ENCODE data around the gene TSN.

Gene TSN

GRCh38 chr2:121774235-121774634, 18.8 kb downstream of the TSN start:
- peaks cover 10% of the 10 kb centered on the region; the same call in 1 of the 2 replicates for H3K4me1 ChIP-seq (ENCODE audit: insufficient read depth, low read length)
- H3K9me3 ChIP-seq (ENCODE audit: control insufficient read depth, insufficient read depth, low read length) = no peaks in the 10 kb centered on the region
- H3K9ac ChIP-seq (ENCODE audit: low read depth, low read length) = no peak overlapping the region
- no peaks in the 10 kb centered on the region for H3K36me3 ChIP-seq (ENCODE audit: insufficient read depth, low read length)

GRCh38 chr2:121776361-121776760, 20.9 kb downstream of the TSN start:
- Histone ChIP-seq H3K9ac (ENCODE audit: low read depth, low read length) (no peak overlapping the region), H3K9me3 (ENCODE audit: control insufficient read depth, insufficient read depth, low read length) (no peaks in the 10 kb centered on the region), H3K4me1 (ENCODE audit: insufficient read depth, low read length) (peaks cover 10% of the 10 kb centered on the region; the same call in 1 of the 2 replicates)

GRCh38 chr2:121776885-121777698, 21.6 kb downstream of the TSN start:
- Histone ChIP-seq H3K4me1 (ENCODE audit: insufficient read depth, low read length) (peaks cover 10% of the 10 kb centered on the region; the same call in 1 of the 2 replicates), H3K9ac (ENCODE audit: low read depth, low read length) (no peak overlapping the region), H3K36me3 (ENCODE audit: insufficient read depth, low read length) (no peaks in the 10 kb centered on the region), H3K9me3 (ENCODE audit: control insufficient read depth, insufficient read depth, low read length) (no peaks in the 10 kb centered on the region)

More at GRCh38 chr2:121776361-121776760, 20.9 kb downstream of the TSN start:
- no peaks in the 10 kb centered on the region for H3K36me3 ChIP-seq (ENCODE audit: insufficient read depth, low read length)

- Histone ChIP-seq H3K4me1 (ENCODE audit: insufficient read depth, low read length) (peaks cover 10% of the 10 kb centered on the region; the same call in 1 of the 2 replicates), H3K9me3 (ENCODE audit: control insufficient read depth, insufficient read depth, low read length) (no peaks in the 10 kb centered on the region), H3K9ac (ENCODE audit: low read depth, low read length) (no peak overlapping the region), H3K36me3 (ENCODE audit: insufficient read depth, low read length) (no peaks in the 10 kb centered on the region)
Observed at GRCh38 chr2:121777699-121778058, 22.2 kb downstream of the TSN start.

GRCh38 chr2:121778741-121779487, 23.5 kb downstream of the TSN start:
- Histone ChIP-seq H3K9ac (ENCODE audit: low read depth, low read length) (no peak overlapping the region), H3K4me1 (ENCODE audit: insufficient read depth, low read length) (peaks cover 10% of the 10 kb centered on the region; the same call in 1 of the 2 replicates), H3K36me3 (ENCODE audit: insufficient read depth, low read length) (no peaks in the 10 kb centered on the region), H3K9me3 (ENCODE audit: control insufficient read depth, insufficient read depth, low read length) (no peaks in the 10 kb centered on the region)

GRCh38 chr2:121783180-121783579, 27.7 kb downstream of the TSN start:
- H3K9me3 ChIP-seq (ENCODE audit: control insufficient read depth, insufficient read depth, low read length) = peaks cover 1% of the 10 kb centered on the region; the same call in 1 of the 2 replicates
- no peaks in the 10 kb centered on the region for H3K36me3 ChIP-seq (ENCODE audit: insufficient read depth, low read length)
- peaks cover 12% of the 10 kb centered on the region; the same call in 1 of the 2 replicates for H3K4me1 ChIP-seq (ENCODE audit: insufficient read depth, low read length)
- H3K9ac ChIP-seq (ENCODE audit: low read depth, low read length) = no peak overlapping the region

- H3K9ac ChIP-seq (ENCODE audit: low read depth, low read length) = no peak overlapping the region
- H3K4me1 ChIP-seq (ENCODE audit: insufficient read depth, low read length) = peaks cover 29% of the 10 kb centered on the region
- H3K36me3 ChIP-seq (ENCODE audit: insufficient read depth, low read length) = 0 out of 2 replicates have a peak, but pooled peaks cover 3% of the 10 kb centered on the region
- H3K9me3 ChIP-seq (ENCODE audit: control insufficient read depth, insufficient read depth, low read length) = peaks cover 9% of the 10 kb centered on the region
Observed at GRCh38 chr2:121788685-121789084, 33.2 kb downstream of the TSN start.

- Histone ChIP-seq H3K4me1 (ENCODE audit: insufficient read depth, low read length) (peaks cover 37% of the 10 kb centered on the region), H3K9me3 (ENCODE audit: control insufficient read depth, insufficient read depth, low read length) (peaks cover 9% of the 10 kb centered on the region), H3K9ac (ENCODE audit: low read depth, low read length) (peak overlapping the region; percentile 14), H3K36me3 (ENCODE audit: insufficient read depth, low read length) (0 out of 2 replicates have a peak, but pooled peaks cover 3% of the 10 kb centered on the region)
Observed at GRCh38 chr2:121790276-121790956, 35.0 kb downstream of the TSN start.

- Histone ChIP-seq H3K4me1 (ENCODE audit: insufficient read depth, low read length) (peaks cover 34% of the 10 kb centered on the region), H3K9ac (ENCODE audit: low read depth, low read length) (peak overlapping the region; percentile 18), H3K9me3 (ENCODE audit: control insufficient read depth, insufficient read depth, low read length) (peaks cover 9% of the 10 kb centered on the region), H3K36me3 (ENCODE audit: insufficient read depth, low read length) (0 out of 2 replicates have a peak, but pooled peaks cover 3% of the 10 kb centered on the region)
Observed at GRCh38 chr2:121791290-121791689, 35.8 kb downstream of the TSN start.

- H3K36me3 ChIP-seq (ENCODE audit: insufficient read depth, low read length) = 0 out of 2 replicates have a peak, but pooled peaks cover 3% of the 10 kb centered on the region
- H3K4me1 ChIP-seq (ENCODE audit: insufficient read depth, low read length) = peaks cover 34% of the 10 kb centered on the region
- H3K9me3 ChIP-seq (ENCODE audit: control insufficient read depth, insufficient read depth, low read length) = peaks cover 9% of the 10 kb centered on the region
- peak overlapping the region; percentile 19 for H3K9ac ChIP-seq (ENCODE audit: low read depth, low read length)
Observed at GRCh38 chr2:121791801-121792221, 36.4 kb downstream of the TSN start.

- no peaks in the 10 kb centered on the region for H3K36me3 ChIP-seq (ENCODE audit: insufficient read depth, low read length)
- peaks cover 1% of the 10 kb centered on the region; the same call in 1 of the 2 replicates for H3K9me3 ChIP-seq (ENCODE audit: control insufficient read depth, insufficient read depth, low read length)
- no peak overlapping the region for H3K9ac ChIP-seq (ENCODE audit: low read depth, low read length)
- H3K4me1 ChIP-seq (ENCODE audit: insufficient read depth, low read length) = peaks cover 34% of the 10 kb centered on the region
Observed at GRCh38 chr2:121793816-121794215, 38.4 kb downstream of the TSN start.

- Histone ChIP-seq H3K4me1 (ENCODE audit: insufficient read depth, low read length) (peaks cover 34% of the 10 kb centered on the region), H3K9me3 (ENCODE audit: control insufficient read depth, insufficient read depth, low read length) (no peaks in the 10 kb centered on the region), H3K36me3 (ENCODE audit: insufficient read depth, low read length) (no peaks in the 10 kb centered on the region), H3K9ac (ENCODE audit: low read depth, low read length) (no peak overlapping the region)
Observed at GRCh38 chr2:121794233-121794632, 38.8 kb downstream of the TSN start.

- no peak overlapping the region for H3K9ac ChIP-seq (ENCODE audit: low read depth, low read length)
- H3K4me1 ChIP-seq (ENCODE audit: insufficient read depth, low read length) = peaks cover 20% of the 10 kb centered on the region
- H3K36me3 ChIP-seq (ENCODE audit: insufficient read depth, low read length) = no peaks in the 10 kb centered on the region
- H3K9me3 ChIP-seq (ENCODE audit: control insufficient read depth, insufficient read depth, low read length) = no peaks in the 10 kb centered on the region
Observed at GRCh38 chr2:121796239-121796638, 40.8 kb downstream of the TSN start.

GRCh38 chr2:121798617-121799016, 43.2 kb downstream of the TSN start:
- Histone ChIP-seq H3K36me3 (ENCODE audit: insufficient read depth, low read length) (no peaks in the 10 kb centered on the region), H3K4me1 (ENCODE audit: insufficient read depth, low read length) (peaks cover 10% of the 10 kb centered on the region), H3K9ac (ENCODE audit: low read depth, low read length) (no peak overlapping the region)

More at GRCh38 chr2:121798617-121799016, 43.2 kb downstream of the TSN start:
- no peaks in the 10 kb centered on the region for H3K9me3 ChIP-seq (ENCODE audit: control insufficient read depth, insufficient read depth, low read length)
